PC-3 (cell line): ENCODE data around the gene BPI.

Experiments used
- EZH2 ChIP-seq: fragments of 300-600 bp; sonication (generic); IDR thresholded peaks from one replicate; pipeline ENCODE4 v1.6.1; 2017; ENCODE audit warnings: antibody characterized with exemption, mild to moderate bottlenecking, low read length; ENCODE audit not compliant: unreplicated experiment
- EZH2phosphoT487 ChIP-seq: fragments of 300-600 bp; sonication (generic); IDR thresholded peaks from 2 replicates; pipeline ENCODE4 v1.6.1; 2018; ENCODE audit warnings: mild to moderate bottlenecking, antibody characterized with exemption, low read length, borderline replicate concordance
- TF ChIP-seq, protein P1 (sequence below): fragments of 300-600 bp; sonication (generic); conservative IDR thresholded peaks from 2 replicates; pipeline ENCODE4 v1.5.1; 2017; ENCODE audit warnings: antibody characterized with exemption, low read depth, mild to moderate bottlenecking, low read length

DNA sequence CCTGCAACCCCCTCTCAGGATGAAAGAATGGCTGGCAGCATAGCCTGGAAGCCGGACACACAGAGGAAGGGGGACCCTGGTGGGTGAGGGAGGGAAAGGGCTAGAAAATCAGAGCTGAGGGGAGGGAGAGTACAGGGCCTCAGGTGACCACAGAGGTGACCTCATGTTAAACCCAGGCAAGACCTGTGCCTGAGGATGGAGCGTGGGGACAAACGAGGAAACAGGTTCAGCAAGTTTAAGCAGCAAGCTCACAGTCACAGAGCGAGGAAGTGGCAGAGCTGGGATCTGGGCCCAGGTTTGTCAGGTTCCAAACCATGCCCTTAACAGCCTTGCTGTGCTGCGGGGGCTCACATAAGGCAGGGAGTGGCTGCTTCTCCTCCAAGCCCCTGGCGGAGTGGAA lies 4.0 kb upstream of the BPI start:
- TF ChIP-seq EZH2 (no peak), EZH2phosphoT487 (no peak)
- TF ChIP-seq, protein P1, sequence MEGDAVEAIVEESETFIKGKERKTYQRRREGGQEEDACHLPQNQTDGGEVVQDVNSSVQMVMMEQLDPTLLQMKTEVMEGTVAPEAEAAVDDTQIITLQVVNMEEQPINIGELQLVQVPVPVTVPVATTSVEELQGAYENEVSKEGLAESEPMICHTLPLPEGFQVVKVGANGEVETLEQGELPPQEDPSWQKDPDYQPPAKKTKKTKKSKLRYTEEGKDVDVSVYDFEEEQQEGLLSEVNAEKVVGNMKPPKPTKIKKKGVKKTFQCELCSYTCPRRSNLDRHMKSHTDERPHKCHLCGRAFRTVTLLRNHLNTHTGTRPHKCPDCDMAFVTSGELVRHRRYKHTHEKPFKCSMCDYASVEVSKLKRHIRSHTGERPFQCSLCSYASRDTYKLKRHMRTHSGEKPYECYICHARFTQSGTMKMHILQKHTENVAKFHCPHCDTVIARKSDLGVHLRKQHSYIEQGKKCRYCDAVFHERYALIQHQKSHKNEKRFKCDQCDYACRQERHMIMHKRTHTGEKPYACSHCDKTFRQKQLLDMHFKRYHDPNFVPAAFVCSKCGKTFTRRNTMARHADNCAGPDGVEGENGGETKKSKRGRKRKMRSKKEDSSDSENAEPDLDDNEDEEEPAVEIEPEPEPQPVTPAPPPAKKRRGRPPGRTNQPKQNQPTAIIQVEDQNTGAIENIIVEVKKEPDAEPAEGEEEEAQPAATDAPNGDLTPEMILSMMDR: no peak
